H1 (cell line): Measurements from ENCODE around the gene SPIB. TPM values are rescaled to one million over a fixed set of nuclear protein-coding genes. Genes with fewer than 3 reads are reported as not detected.

Experiments used
- CBX5 ChIP-seq: fragments of 300-800, 300-1000 bp; sonication (generic); IDR thresholded peaks from 2 replicates; pipeline ENCODE4 v1.7.1; 2016; ENCODE audit warnings: antibody characterized with exemption, low read length, low read depth
- CTCF ChIP-seq, 3 experiments: IDR thresholded peaks; 1 replicate in 2 of 3; 2 replicates in 1 of 3; pipeline versions ENCODE4 v1.5.1 to v1.6.1; 2011; ENCODE audit warnings: low read length in 3 of 3, mild to moderate bottlenecking in 3 of 3, inconsistent platforms in 2 of 3, low read depth in 1 of 3, moderate library complexity in 1 of 3; ENCODE audit not compliant: insufficient read depth in 1 of 3; ENCODE audit errors: control extremely low read depth in 1 of 3
- polyA plus RNA-seq, 7 experiments: library from polyadenylated mRNA; depleted of rRNA in 3 of 7; stranded (reverse) in 5 of 7; unstranded in 2 of 7; fragments of >200 nt in 5 of 7; fragments of 200-250 nt in 2 of 7; gene quantifications; 1 replicate in 5 of 7; 2 replicates in 1 of 7; 4 replicates in 1 of 7; pipeline versions ENCODE4 v1.2.1 to v1.2.3, GENCODE V29; 2011 to 2013; ENCODE audit warnings: missing spikeins in 2 of 7, mixed read lengths in 2 of 7
- total RNA-seq: library from RNA; stranded (reverse); fragmentation: NEBNext Ultra II Directional; extraction: Animal tissue kit (Norgen Biotek cat#: 25700); gene quantifications from 2 replicates; pipeline ENCODE4 v1.2.1, GENCODE V29; 2021

SPIB gene
- total and polyA plus RNA-seq, 2 of the 8 experiments (the other 6 are each of a cell fraction or from before 2014, with no cell fraction given) = 11.1 to 17.4 TPM

DNA sequence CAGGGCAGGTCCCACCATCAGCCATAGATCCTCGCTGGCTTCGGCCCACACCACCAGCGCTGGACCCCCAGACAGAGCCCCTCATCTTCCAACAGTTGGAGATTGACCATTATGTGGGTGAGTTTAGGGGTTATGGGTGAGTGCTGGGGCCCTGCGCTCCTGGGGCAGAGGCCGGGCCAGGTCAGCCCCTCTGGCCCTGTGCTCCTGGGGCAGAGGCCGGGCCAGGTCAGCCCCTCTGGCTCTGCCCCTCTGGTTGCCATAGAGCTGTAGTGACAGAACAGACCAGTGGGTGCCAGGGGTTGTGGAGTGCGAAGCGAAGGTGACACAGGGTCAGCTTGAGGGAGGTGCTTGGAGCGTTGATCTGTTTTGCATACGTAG lies 19.4 kb upstream of the SPIB start (continued):
- TF ChIP-seq CTCF (IDR thresholded peaks at IDR 0.05; ENCODE audit: control extremely low read depth in 1 of 3, insufficient read depth in 1 of 3, low read depth in 1 of 3, low read length in 3 of 3) = no peak
- TF ChIP-seq CBX5 = no peak
